H1 (cell line): ENCODE measurements around the gene APOL1. TPM values are rescaled to one million over a fixed set of nuclear protein-coding genes. Genes with fewer than 3 reads are reported as not detected.

Experiments
- CTCF ChIA-PET: fragments of 300-600 bp; sonication (Branson Sonifier 250); formaldehyde crosslinking; loops from one replicate; lab custom pipeline; 2021; ENCODE audit not compliant: partially characterized antibody; lab: Charles Lee
- POLR2A ChIA-PET: fragments of 300-600 bp; sonication (Branson Sonifier 250); formaldehyde crosslinking; loops from one replicate; lab custom pipeline; 2021; ENCODE audit warnings: inconsistent platforms; ENCODE audit not compliant: partially characterized antibody; lab: Charles Lee
- DNase-seq, 2 experiments: peaks; one replicate each; pipeline versions ENCODE4 v3.0.0 to v3.0.0-alpha.2; 2010 to 2022; ENCODE audit warnings: low spot score in 2 of 2, low read depth in 1 of 2, mixed read lengths in 1 of 2
- FAIRE-seq: peaks from 2 replicates; lab custom pipeline; 2011; peaks lifted over from hg19 to GRCh38; lab: Jason Lieb, UNC
- H2AFZ ChIP-seq: 2 replicates; pipeline ENCODE4 v1.8.1; 2012; ENCODE audit warnings: low read length, inconsistent platforms
- H2AK5ac ChIP-seq: 2 replicates; pipeline ENCODE4 v1.6.1; 2013; ENCODE audit warnings: low read depth, low read length
- H2BK120ac ChIP-seq: replicated peaks from 2 replicates; pipeline ENCODE3; 2013; ENCODE audit warnings: low read depth, low read length, inconsistent platforms
- H2BK12ac ChIP-seq: 2 replicates; pipeline ENCODE4 v1.6.1; 2013; ENCODE audit warnings: low read depth, low read length
- H2BK15ac ChIP-seq: 2 replicates; pipeline ENCODE4 v1.6.1; 2013; ENCODE audit warnings: low read length
- H2BK20ac ChIP-seq: 2 replicates; pipeline ENCODE4 v1.6.1; 2013; ENCODE audit warnings: low read length
- H2BK5ac ChIP-seq: 2 replicates; pipeline ENCODE4 v1.6.1; 2013; ENCODE audit warnings: low read depth, low read length
- H3K14ac ChIP-seq: 2 replicates; pipeline ENCODE4 v1.6.1; 2013; ENCODE audit warnings: inconsistent platforms; ENCODE audit not compliant: insufficient read length
- H3K18ac ChIP-seq: 2 replicates; pipeline ENCODE4 v1.6.1; 2013; ENCODE audit warnings: low read length; ENCODE audit errors: extremely low read depth
- H3K23ac ChIP-seq: 2 replicates; pipeline ENCODE4 v1.6.1; 2013; ENCODE audit warnings: inconsistent platforms; ENCODE audit not compliant: insufficient read length
- H3K23me2 ChIP-seq: 2 replicates; pipeline ENCODE4 v1.6.1; 2013; ENCODE audit warnings: low read depth, low read length
- H3K27ac ChIP-seq: 2 replicates; pipeline ENCODE4 v1.6.1; 2011; ENCODE audit warnings: low read depth, low read length, inconsistent platforms
- H3K27me3 ChIP-seq, 4 experiments: replicated peaks in 1 of 4; 1 replicate in 1 of 4; 2 replicates in 3 of 4; pipeline versions ENCODE4 v1.6.1 to v1.8.1; 2011 to 2013; ENCODE audit warnings: low read length in 3 of 4, mild to moderate bottlenecking in 3 of 4, inconsistent platforms in 2 of 4, mixed read lengths in 2 of 4, moderate library complexity in 1 of 4; ENCODE audit not compliant: control insufficient read depth in 3 of 4, insufficient read depth in 3 of 4; ENCODE audit errors: extremely low read depth in 1 of 4
- H3K36me3 ChIP-seq, 4 experiments: 2 replicates each; pipeline versions ENCODE4 v1.6.1 to v1.8.1; 2011 to 2013; ENCODE audit warnings: mild to moderate bottlenecking in 4 of 4, low read length in 3 of 4, moderate library complexity in 2 of 4, control low read depth in 1 of 4, inconsistent platforms in 1 of 4; ENCODE audit not compliant: insufficient read depth in 4 of 4, control insufficient read depth in 2 of 4
- H3K4ac ChIP-seq: replicated peaks from 2 replicates; pipeline ENCODE3; 2013; ENCODE audit warnings: low read length, low read depth, mixed read lengths, inconsistent platforms; ENCODE audit not compliant: insufficient read length
- H3K4me1 ChIP-seq, 4 experiments: replicated peaks in 1 of 4; 1 replicate in 1 of 4; 2 replicates in 3 of 4; pipeline versions ENCODE4 v1.6.1 to v1.8.1; 2011 to 2013; ENCODE audit warnings: low read length in 3 of 4, inconsistent platforms in 2 of 4, mixed read lengths in 1 of 4; ENCODE audit not compliant: insufficient read depth in 4 of 4, control insufficient read depth in 3 of 4
- H3K4me2 ChIP-seq, 2 experiments: 2 replicates each; pipeline versions ENCODE4 v1.6.1 to v1.8.1; 2011 to 2013; ENCODE audit warnings: low read depth in 2 of 2, low read length in 2 of 2, control low read depth in 1 of 2, inconsistent platforms in 1 of 2, mild to moderate bottlenecking in 1 of 2; ENCODE audit not compliant: insufficient read depth in 1 of 2
- H3K4me3 ChIP-seq, 4 experiments: fragments of 200-600, 300-600 bp in 1 of 4; sonication (generic), shearing (Covaris generic), sonication (Bioruptor Twin) in 1 of 4; 2 replicates each; pipeline versions ENCODE4 v1.5.1 to v1.8.1; 2011 to 2016; ENCODE audit warnings: low read length in 4 of 4, low read depth in 3 of 4, control low read depth in 2 of 4, inconsistent platforms in 2 of 4, mild to moderate bottlenecking in 2 of 4, mixed read lengths in 1 of 4, moderate library complexity in 1 of 4; ENCODE audit not compliant: insufficient read depth in 2 of 4; ENCODE audit errors: extremely low read depth in 1 of 4
- H3K56ac ChIP-seq: replicated peaks from 2 replicates; pipeline ENCODE3; 2013; ENCODE audit warnings: low read depth, mild to moderate bottlenecking, mixed read lengths, low read length, inconsistent platforms; ENCODE audit not compliant: insufficient read length
- H3K79me1 ChIP-seq: 2 replicates; pipeline ENCODE4 v1.6.1; 2013; ENCODE audit warnings: low read depth, low read length, control low read depth
- H3K79me2 ChIP-seq, 2 experiments: 2 replicates each; pipeline versions ENCODE4 v1.6.1 to v1.8.1; 2012 to 2013; ENCODE audit warnings: low read length in 2 of 2, mild to moderate bottlenecking in 2 of 2, inconsistent platforms in 1 of 2; ENCODE audit not compliant: insufficient read depth in 2 of 2, control insufficient read depth in 1 of 2
- H3K9ac ChIP-seq, 4 experiments: replicated peaks in 1 of 4; 1 replicate in 1 of 4; 2 replicates in 3 of 4; pipeline versions ENCODE4 v1.6.1 to v1.8.1; 2011 to 2013; ENCODE audit warnings: low read depth in 3 of 4, low read length in 3 of 4, control low read depth in 2 of 4, mild to moderate bottlenecking in 2 of 4, moderate library complexity in 2 of 4, inconsistent platforms in 1 of 4; ENCODE audit errors: extremely low read depth in 1 of 4
- H3K9me3 ChIP-seq, 2 experiments: 2 replicates each; pipeline versions ENCODE4 v1.6.1 to v1.8.1; 2012 to 2013; ENCODE audit warnings: mild to moderate bottlenecking in 2 of 2, moderate library complexity in 2 of 2, control low read depth in 1 of 2, inconsistent platforms in 1 of 2, low read depth in 1 of 2, low read length in 1 of 2, mixed read lengths in 1 of 2; ENCODE audit not compliant: insufficient read depth in 2 of 2
- H4K20me1 ChIP-seq, 2 experiments: replicated peaks in 1 of 2; 2 replicates each; pipeline versions ENCODE3 to v1.8.1; 2011 to 2013; ENCODE audit warnings: inconsistent platforms in 2 of 2, low read length in 2 of 2, mild to moderate bottlenecking in 1 of 2; ENCODE audit not compliant: insufficient read depth in 2 of 2, control insufficient read depth in 1 of 2
- H4K5ac ChIP-seq: 2 replicates; pipeline ENCODE4 v1.6.1; 2013; ENCODE audit warnings: low read length, low read depth, mixed read lengths, inconsistent platforms; ENCODE audit not compliant: insufficient read length
- H4K8ac ChIP-seq: 2 replicates; pipeline ENCODE4 v1.8.0; 2013; ENCODE audit warnings: mild to moderate bottlenecking, moderate library complexity, low read length, inconsistent platforms; ENCODE audit not compliant: insufficient read depth; ENCODE audit errors: extremely low read depth
- H4K91ac ChIP-seq: replicated peaks from 2 replicates; pipeline ENCODE3; 2013; ENCODE audit warnings: low read length, mixed read lengths, inconsistent platforms; ENCODE audit not compliant: insufficient read length
- CBX5 ChIP-seq: fragments of 300-800, 300-1000 bp; sonication (generic); IDR thresholded peaks from 2 replicates; pipeline ENCODE4 v1.7.1; 2016; ENCODE audit warnings: antibody characterized with exemption, low read length, low read depth
- CHD2 ChIP-seq: IDR thresholded peaks from 2 replicates; pipeline ENCODE4 v1.6.1; 2012; ENCODE audit warnings: low read length, improper control_type of control experiment
- FOSL1 ChIP-seq: IDR thresholded peaks from 2 replicates; pipeline ENCODE4 v1.6.1; 2011; ENCODE audit warnings: mild to moderate bottlenecking, low read depth, low read length, moderate library complexity; ENCODE audit not compliant: insufficient read depth
- HDAC6 ChIP-seq: IDR thresholded peaks from one replicate; pipeline ENCODE4 v1.7.1; 2012; ENCODE audit warnings: low read depth, mild to moderate bottlenecking, inconsistent platforms, low read length, moderate library complexity
- KDM1A ChIP-seq: fragments of 200-600, 300-600 bp; sonication (generic); IDR thresholded peaks from 2 replicates; pipeline ENCODE4 v1.7.1; 2016; ENCODE audit warnings: mild to moderate bottlenecking, low read length, borderline replicate concordance
- NANOG ChIP-seq: IDR thresholded peaks from 2 replicates; pipeline ENCODE4 v1.6.1; 2011; ENCODE audit warnings: low read length, low read depth, mild to moderate bottlenecking, inconsistent platforms; ENCODE audit not compliant: insufficient read depth, poor library complexity, severe bottlenecking
- RAD21 ChIP-seq, 2 experiments: IDR thresholded peaks in 1 of 2; conservative IDR thresholded peaks in 1 of 2; 2 replicates each; pipeline ENCODE4 v1.6.1; 2011; ENCODE audit warnings: low read depth in 2 of 2, low read length in 2 of 2, improper control_type of control experiment in 1 of 2, inconsistent platforms in 1 of 2, mild to moderate bottlenecking in 1 of 2, moderate library complexity in 1 of 2
- RBBP5 ChIP-seq: IDR thresholded peaks from 2 replicates; pipeline ENCODE4 v1.7.1; 2012; ENCODE audit warnings: low read depth, mild to moderate bottlenecking, inconsistent platforms, low read length, moderate library complexity, borderline replicate concordance
- SP1 ChIP-seq: IDR thresholded peaks from 2 replicates; pipeline ENCODE4 v1.6.1; 2011; ENCODE audit warnings: low read depth, low read length
- TAF7 ChIP-seq: optimal IDR thresholded peaks from 2 replicates; pipeline ENCODE3; 2011; ENCODE audit warnings: low read depth, mild to moderate bottlenecking, inconsistent platforms, low read length, moderate library complexity, borderline replicate concordance
- WGBS, 2 experiments: shearing (Covaris generic) in 1 of 2; methylation state at CpG; one replicate each; pipeline versions ENCODE4 v1.1.6 to v1.1.7; 2013 to 2015; ENCODE audit warnings: low lambda C conversion rate in 2 of 2, mixed read lengths in 2 of 2, inconsistent platforms in 1 of 2, low coverage in 1 of 2, missing lambda C conversion rate in 1 of 2; ENCODE audit not compliant: insufficient replicate concordance in 2 of 2, insufficient coverage in 1 of 2, insufficient read length in 1 of 2; ENCODE audit errors: extremely low coverage in 1 of 2, missing lambda C conversion rate in 1 of 2; 5-methylcytosine and 5-hydroxymethylcytosine counted together
- polyA plus RNA-seq, 7 experiments: library from polyadenylated mRNA; depleted of rRNA in 3 of 7; stranded (reverse) in 5 of 7; unstranded in 2 of 7; fragments of >200 nt in 5 of 7; fragments of 200-250 nt in 2 of 7; gene quantifications; 1 replicate in 5 of 7; 2 replicates in 1 of 7; 4 replicates in 1 of 7; pipeline versions ENCODE4 v1.2.1 to v1.2.3, GENCODE V29; 2011 to 2013; ENCODE audit warnings: missing spikeins in 2 of 7, mixed read lengths in 2 of 7
- total RNA-seq: library from RNA; stranded (reverse); fragmentation: NEBNext Ultra II Directional; extraction: Animal tissue kit (Norgen Biotek cat#: 25700); gene quantifications from 2 replicates; pipeline ENCODE4 v1.2.1, GENCODE V29; 2021
- TF ChIP-seq, protein P1 (sequence below): IDR thresholded peaks from 2 replicates; pipeline ENCODE4 v1.6.1; 2011; ENCODE audit warnings: low read depth, mild to moderate bottlenecking, low read length; ENCODE audit not compliant: insufficient read depth

The APOL1 gene
- total and polyA plus RNA-seq, 2 of the 8 experiments (the other 6 are each of a cell fraction or from before 2014, with no cell fraction given), result not detected

DNA sequence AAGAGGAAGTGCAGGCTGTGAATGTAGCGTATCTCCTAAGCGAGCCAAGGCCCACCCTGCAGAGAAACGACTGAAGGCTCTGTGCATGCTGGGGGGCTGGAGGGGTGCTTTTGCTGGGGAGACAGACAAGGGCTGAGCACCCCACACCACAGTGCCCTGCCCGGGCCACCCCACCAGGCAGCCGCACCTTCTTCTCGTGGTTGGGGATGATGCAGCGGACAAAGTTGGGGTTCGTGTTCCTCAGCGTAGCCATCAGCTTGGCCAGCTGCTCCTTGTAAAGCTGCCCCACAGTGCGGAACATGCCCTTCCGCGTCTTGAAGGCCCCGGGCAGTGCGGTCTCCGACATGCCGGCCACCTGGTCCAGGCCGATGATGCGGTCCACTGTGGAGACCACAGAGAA lies 53.3 kb downstream of the APOL1 start:
- H3K4me2 ChIP-seq, result no peak overlapping the region
- CTCF ChIA-PET, result interaction anchor here (0.7 to 17.3 kb wide), 4 partner anchors 9 to 180 kb away, joined by 3 to 159 read pairs (median 9); no protein-coding TSS in a partner anchor
- H2BK5ac ChIP-seq, result no peak overlapping the region; the same call in 1 of the 2 replicates
- H3K9me3 ChIP-seq, result no peaks in the 10 kb centered on the region
- no peak overlapping the region for H3K9ac ChIP-seq
- no peak overlapping the region for H4K5ac ChIP-seq
- H2BK20ac ChIP-seq, result no peak overlapping the region
- DNase-seq, result no peak
- H2AK5ac ChIP-seq, result no peak overlapping the region
- no peak overlapping the region for H2AFZ ChIP-seq
- peaks cover 36 to 81% (median 74%) of the 10 kb centered on the region in 4 experiments for H3K36me3 ChIP-seq
- no peak overlapping the region for H4K91ac ChIP-seq
- POLR2A ChIA-PET, result no interaction called here
- no peak overlapping the region for H3K4ac ChIP-seq
- no peak overlapping the region for H3K27ac ChIP-seq
- H3K18ac ChIP-seq, result no peak overlapping the region
- no peak overlapping the region for H3K4me3 ChIP-seq
- no peak overlapping the region for H2BK15ac ChIP-seq
- H3K14ac ChIP-seq, result no peak overlapping the region
- peaks cover 3 to 10% of the 10 kb centered on the region in 2 experiments for H4K20me1 ChIP-seq
- FAIRE-seq, result no peak
- no peak overlapping the region for H3K56ac ChIP-seq
- 92% methylated on average over 18 of the region's 18 CpGs; no CpG with 5 or more reads in 1 of the 2 experiments for WGBS, 2 experiments
- no peaks in the 10 kb centered on the region for H3K27me3 ChIP-seq
- H3K23me2 ChIP-seq, result no peaks in the 10 kb centered on the region
- TF ChIP-seq SP1 (no peak), TAF7 (no peak), HDAC6 (no peak), CHD2 (no peak), NANOG (no peak), RBBP5 (no peak), CBX5 (no peak), RAD21 (IDR thresholded peaks at IDR 0.05 in 1 of 2, conservative IDR thresholded peaks at IDR 0.05 in 1 of 2; ENCODE audit: low read depth in 2 of 2, low read length in 2 of 2) (no peak), FOSL1 (no peak), KDM1A (no peak)
- TF ChIP-seq, protein P1, sequence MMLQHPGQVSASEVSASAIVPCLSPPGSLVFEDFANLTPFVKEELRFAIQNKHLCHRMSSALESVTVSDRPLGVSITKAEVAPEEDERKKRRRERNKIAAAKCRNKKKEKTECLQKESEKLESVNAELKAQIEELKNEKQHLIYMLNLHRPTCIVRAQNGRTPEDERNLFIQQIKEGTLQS, result no peak
- TF ChIP-seq, all 59 proteins: peak for 0
- no peaks in the 10 kb centered on the region for H3K79me2 ChIP-seq
- no peaks in the 10 kb centered on the region for H3K79me1 ChIP-seq
- H3K23ac ChIP-seq, result no peak overlapping the region
- no peak overlapping the region for H2BK120ac ChIP-seq
- H4K8ac ChIP-seq, result no peak overlapping the region
- H3K4me1 ChIP-seq, result no peaks in the 10 kb centered on the region
- no peak overlapping the region for H2BK12ac ChIP-seq
